Omental fat pad (tissue), 4 donors: ENCODE measurements around the gene HTR2B. TPM values are rescaled to one million over a fixed set of nuclear protein-coding genes. Genes with fewer than 3 reads are reported as not detected.

Source experiments
- ATAC-seq: fragments of 150-250 bp; one replicate; pipeline ENCODE4 v1.9.1; 2016; ENCODE audit warnings: mild to moderate bottlenecking, moderate library complexity; ENCODE audit not compliant: low FRiP score
- DNase-seq: peaks from one replicate; pipeline ENCODE4 v3.0.0-alpha.2; 2019; ENCODE audit warnings: low spot score
- total RNA-seq, 4 donors: library from RNA; depleted of rRNA; stranded (reverse); fragments of >200 nt; gene quantifications; one replicate each; pipeline ENCODE4 v1.1.0, GENCODE V29; 2016
- TF ChIP-seq, protein P1 (sequence below), 3 donors: fragments of 450-650 bp; IDR thresholded peaks; one replicate each; pipeline ENCODE4 v1.5.1; 2016 to 2017; ENCODE audit warnings: antibody characterized with exemption in 3 of 3, mild to moderate bottlenecking in 3 of 3, moderate library complexity in 2 of 3

Gene HTR2B
- total RNA-seq, 4 donors from 2014 or later, result 0.37 to 1.5 (median 0.87) TPM

DNA sequence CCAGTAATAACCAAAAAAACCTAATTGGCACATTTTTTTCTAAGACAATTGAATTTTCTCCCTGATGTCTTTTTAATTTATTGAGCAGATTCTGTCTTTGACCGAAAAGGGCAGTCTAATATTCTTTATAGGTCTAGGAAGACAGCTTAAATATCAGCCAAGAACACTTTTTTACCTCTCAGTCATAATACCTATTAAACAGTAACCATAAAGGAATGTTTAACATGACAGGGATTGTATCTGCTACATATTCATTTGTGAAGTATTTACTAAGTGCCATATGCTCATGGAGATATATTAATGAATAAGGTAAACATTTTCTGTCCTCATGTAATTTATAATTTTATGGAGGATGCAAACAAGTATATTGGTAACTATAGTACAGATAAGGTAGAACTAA is 3.1 kb upstream of the HTR2B start:
- DNase-seq (no peak), ATAC-seq (no peak)
- TF ChIP-seq, protein P1, sequence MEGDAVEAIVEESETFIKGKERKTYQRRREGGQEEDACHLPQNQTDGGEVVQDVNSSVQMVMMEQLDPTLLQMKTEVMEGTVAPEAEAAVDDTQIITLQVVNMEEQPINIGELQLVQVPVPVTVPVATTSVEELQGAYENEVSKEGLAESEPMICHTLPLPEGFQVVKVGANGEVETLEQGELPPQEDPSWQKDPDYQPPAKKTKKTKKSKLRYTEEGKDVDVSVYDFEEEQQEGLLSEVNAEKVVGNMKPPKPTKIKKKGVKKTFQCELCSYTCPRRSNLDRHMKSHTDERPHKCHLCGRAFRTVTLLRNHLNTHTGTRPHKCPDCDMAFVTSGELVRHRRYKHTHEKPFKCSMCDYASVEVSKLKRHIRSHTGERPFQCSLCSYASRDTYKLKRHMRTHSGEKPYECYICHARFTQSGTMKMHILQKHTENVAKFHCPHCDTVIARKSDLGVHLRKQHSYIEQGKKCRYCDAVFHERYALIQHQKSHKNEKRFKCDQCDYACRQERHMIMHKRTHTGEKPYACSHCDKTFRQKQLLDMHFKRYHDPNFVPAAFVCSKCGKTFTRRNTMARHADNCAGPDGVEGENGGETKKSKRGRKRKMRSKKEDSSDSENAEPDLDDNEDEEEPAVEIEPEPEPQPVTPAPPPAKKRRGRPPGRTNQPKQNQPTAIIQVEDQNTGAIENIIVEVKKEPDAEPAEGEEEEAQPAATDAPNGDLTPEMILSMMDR (IDR thresholded peaks at IDR 0.05), result no peak

- ATAC-seq, result no peak
Measured at GRCh38 chr2:231127480-231127879, 2.6 kb upstream of the HTR2B start.

GRCh38 chr2:231126123-231126522 is 1.3 kb upstream of the HTR2B start:
- ATAC-seq, result no peak
- TF ChIP-seq, protein P1 (IDR thresholded peaks at IDR 0.05), result no peak
- no peak for DNase-seq

More at GRCh38 chr2:231127480-231127879, 2.6 kb upstream of the HTR2B start:
- no peak for DNase-seq
- TF ChIP-seq, protein P1 (IDR thresholded peaks at IDR 0.05), result no peak

DNA sequence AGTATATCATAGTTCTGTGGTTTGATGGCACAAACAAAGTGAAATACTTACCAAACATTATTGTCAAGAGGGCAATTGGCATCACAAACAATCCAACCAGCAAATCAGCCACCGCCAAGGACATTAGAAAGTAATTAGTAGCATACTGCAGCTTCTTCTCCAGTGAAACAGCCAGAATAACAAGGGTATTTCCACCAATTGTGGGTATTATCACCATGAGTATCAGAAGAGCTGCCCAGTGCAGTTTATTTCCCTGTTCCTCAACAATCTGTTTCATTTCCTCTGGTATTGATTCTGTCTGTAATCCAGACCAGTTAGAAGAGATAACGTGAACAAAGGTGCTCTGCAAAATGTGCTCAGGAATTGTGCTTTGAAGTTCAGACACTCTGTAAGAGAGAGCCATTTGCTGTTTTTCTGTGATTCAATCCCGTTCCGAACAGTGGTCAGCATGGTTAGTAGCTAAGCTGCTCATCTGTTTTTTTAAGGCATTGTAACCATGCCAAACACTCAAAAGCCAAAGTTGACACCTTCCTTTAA is 1.4 kb downstream of the HTR2B start:
- no peak for ATAC-seq
- TF ChIP-seq, protein P1 (IDR thresholded peaks at IDR 0.05), result no peak
- DNase-seq, result no peak

DNA sequence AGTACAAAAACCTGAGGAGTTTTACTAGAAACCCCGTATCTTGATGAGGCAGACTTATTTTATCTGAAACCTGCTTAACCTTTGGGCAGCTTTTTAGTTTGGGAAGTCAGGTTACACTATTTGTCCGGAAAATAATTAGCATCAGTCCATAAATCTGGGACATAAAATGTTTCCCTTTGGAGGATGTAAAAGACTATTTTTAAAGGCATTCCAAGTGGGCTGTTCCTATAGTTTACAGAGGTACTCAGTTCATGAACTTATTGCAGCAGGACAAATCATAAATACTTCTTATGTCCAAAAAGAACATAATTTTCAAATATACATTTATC is 6.3 kb downstream of the HTR2B start:
- DNase-seq (no peak), ATAC-seq (no peak)
- TF ChIP-seq, protein P1 (IDR thresholded peaks at IDR 0.05), result no peak

DNA sequence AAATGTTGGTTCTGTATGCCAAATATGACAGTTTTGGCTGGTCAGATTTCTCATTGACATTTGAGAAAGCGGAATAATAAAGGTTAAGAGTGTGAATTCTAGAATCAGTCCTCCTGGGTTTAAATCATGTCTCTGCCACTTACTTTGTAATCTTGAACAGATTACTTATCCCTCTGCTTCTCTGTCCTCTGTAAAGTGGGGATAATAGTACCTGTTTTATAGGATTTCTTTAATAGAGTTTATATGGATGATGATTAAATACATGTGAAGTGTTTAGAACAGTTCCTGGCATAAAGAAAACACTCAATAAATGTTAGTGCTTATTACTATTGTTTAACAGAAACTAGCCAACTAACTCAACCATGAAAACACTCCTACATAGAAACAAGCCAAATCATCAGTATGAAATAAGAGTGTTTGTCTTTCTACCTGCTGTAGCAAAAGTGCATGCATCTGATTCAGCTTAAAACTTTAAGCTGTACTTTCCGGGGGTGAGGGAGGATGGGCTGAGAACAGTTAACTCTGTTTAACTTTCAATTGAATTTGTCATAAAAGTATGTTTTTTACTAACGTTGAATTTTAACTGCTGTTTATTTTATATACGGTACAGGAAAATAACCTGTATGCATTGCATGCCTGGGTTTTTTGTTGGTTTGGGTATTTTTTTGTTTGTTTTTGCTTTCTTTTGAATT is 6.8 kb downstream of the HTR2B start:
- DNase-seq (no peak), ATAC-seq (no peak)
- TF ChIP-seq, protein P1 (IDR thresholded peaks at IDR 0.05), result no peak

- ATAC-seq (no peak), DNase-seq (no peak)
- TF ChIP-seq, protein P1 (IDR thresholded peaks at IDR 0.05), result no peak
Measured at GRCh38 chr2:231117148-231117547, 7.7 kb downstream of the HTR2B start.
